ENCODE results near the gene PSAP. TPM values are rescaled to one million over a fixed set of nuclear protein-coding genes. Genes with fewer than 3 reads are reported as not detected.

The PSAP gene
- total RNA-seq, 1 experiment from 2014 or later: 429 TPM

- POLR2A ChIA-PET (ENCODE audit: low non-redundant PET): no interaction called here
- BruUV-seq (replicated peaks): no TSS peak
- intact Hi-C loops (cut with micrococcal nuclease; ENCODE audit: unreplicated experiment): no loop called here
Measured at GRCh38 chr10:71833451-71834342, 17.4 kb downstream of the PSAP start.

GRCh38 chr10:71832967-71833366 is 18.1 kb downstream of the PSAP start:
- POLR2A ChIA-PET (ENCODE audit: low non-redundant PET): no interaction called here
- CTCF ChIA-PET: no interaction called here
- no peaks in the 10 kb centered on the region for H3K9me3 ChIP-seq (ENCODE audit: low read depth, low read length, poor library complexity, severe bottlenecking)
- no peak for TF ChIP-seq CTCF (conservative IDR thresholded peaks at IDR 0.05; ENCODE audit: low read depth, low read length)
- TF ChIP-seq EZH2 (IDR thresholded peaks at IDR 0.05; ENCODE audit: borderline replicate concordance, low read depth, low read length, poor library complexity, severe bottlenecking): no peak
- intact Hi-C loops (cut with micrococcal nuclease; ENCODE audit: unreplicated experiment): no loop called here
- peaks cover 44% of the 10 kb centered on the region for H3K36me3 ChIP-seq (ENCODE audit: insufficient read depth, low read length, poor library complexity, severe bottlenecking)
- BruUV-seq (replicated peaks): no TSS peak
- no peak for DNase-seq (ENCODE audit: low spot score)
- no peaks in the 10 kb centered on the region for H3K27me3 ChIP-seq (replicated peaks; ENCODE audit: insufficient read depth, low read depth, low read length, poor library complexity)
- no peak overlapping the region for H3K27ac ChIP-seq (ENCODE audit: low read depth, low read length, poor library complexity, severe bottlenecking)
- peaks cover 27% of the 10 kb centered on the region for H3K4me1 ChIP-seq (ENCODE audit: insufficient read depth, low read length, poor library complexity, severe bottlenecking)
- H3K4me3 ChIP-seq (ENCODE audit: low read depth, low read length, poor library complexity, severe bottlenecking): no peak overlapping the region

More at GRCh38 chr10:71833451-71834342, 17.4 kb downstream of the PSAP start:
- Histone ChIP-seq H3K27me3 (replicated peaks; ENCODE audit: insufficient read depth, low read depth, low read length, poor library complexity) (no peaks in the 10 kb centered on the region), H3K9me3 (ENCODE audit: low read depth, low read length, poor library complexity, severe bottlenecking) (no peaks in the 10 kb centered on the region), H3K4me1 (ENCODE audit: insufficient read depth, low read length, poor library complexity, severe bottlenecking) (peaks cover 34% of the 10 kb centered on the region), H3K36me3 (ENCODE audit: insufficient read depth, low read length, poor library complexity, severe bottlenecking) (peaks cover 37% of the 10 kb centered on the region), H3K4me3 (ENCODE audit: low read depth, low read length, poor library complexity, severe bottlenecking) (no peak overlapping the region), H3K27ac (ENCODE audit: low read depth, low read length, poor library complexity, severe bottlenecking) (no peak overlapping the region)
- CTCF ChIA-PET: interaction anchor here (1.4 kb wide), 1 partner anchor 63 kb away, joined by 5 read pairs; no protein-coding TSS in a partner anchor
- DNase-seq (ENCODE audit: low spot score): no peak
- TF ChIP-seq EZH2 (IDR thresholded peaks at IDR 0.05; ENCODE audit: borderline replicate concordance, low read depth, low read length, poor library complexity, severe bottlenecking): no peak
- TF ChIP-seq CTCF (conservative IDR thresholded peaks at IDR 0.05; ENCODE audit: low read depth, low read length): no peak

- DNase-seq (ENCODE audit: low spot score): no peak
- Histone ChIP-seq H3K4me1 (ENCODE audit: insufficient read depth, low read length, poor library complexity, severe bottlenecking) (peaks cover 16% of the 10 kb centered on the region), H3K36me3 (ENCODE audit: insufficient read depth, low read length, poor library complexity, severe bottlenecking) (peaks cover 51% of the 10 kb centered on the region), H3K9me3 (ENCODE audit: low read depth, low read length, poor library complexity, severe bottlenecking) (no peaks in the 10 kb centered on the region), H3K27me3 (replicated peaks; ENCODE audit: insufficient read depth, low read depth, low read length, poor library complexity) (no peaks in the 10 kb centered on the region), H3K4me3 (ENCODE audit: low read depth, low read length, poor library complexity, severe bottlenecking) (no peak overlapping the region), H3K27ac (ENCODE audit: low read depth, low read length, poor library complexity, severe bottlenecking) (no peak overlapping the region)
- ChIA-PET POLR2A (ENCODE audit: low non-redundant PET) (no interaction called here), CTCF (no interaction called here)
- intact Hi-C loops (cut with micrococcal nuclease; ENCODE audit: unreplicated experiment): no loop called here
- no peak for TF ChIP-seq EZH2 (IDR thresholded peaks at IDR 0.05; ENCODE audit: borderline replicate concordance, low read depth, low read length, poor library complexity, severe bottlenecking)
- TF ChIP-seq CTCF (conservative IDR thresholded peaks at IDR 0.05; ENCODE audit: low read depth, low read length): no peak
- BruUV-seq (replicated peaks): no TSS peak
Measured at GRCh38 chr10:71831646-71832552, 19.2 kb downstream of the PSAP start.
